Measurements from ENCODE around the gene PTOV1.

DNA sequence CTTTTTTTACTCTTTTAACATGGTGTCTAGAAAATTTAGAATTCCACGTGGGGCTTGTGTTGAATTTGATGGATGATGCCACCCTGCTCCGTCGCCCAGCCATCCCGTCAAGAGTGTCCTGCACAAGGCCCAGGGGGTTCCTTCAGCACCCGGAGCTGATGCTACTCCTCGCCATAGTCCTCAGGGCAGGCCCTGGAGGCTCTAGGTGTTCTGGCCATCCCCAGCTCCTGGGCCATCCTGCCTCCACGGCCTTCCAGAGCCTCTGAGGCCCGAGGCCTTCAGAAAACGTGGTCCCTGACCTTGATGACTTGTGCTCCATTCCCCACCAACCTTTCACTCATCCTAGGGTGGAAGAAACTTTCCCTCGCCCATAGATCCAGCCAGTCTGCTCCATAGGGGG, 22.9 kb downstream of the PTOV1 start:
- no peak for TF ChIP-seq RFX5 (IDR thresholded peaks at IDR 0.05; ENCODE audit: low read depth, low read length)
- TF ChIP-seq, protein P1, sequence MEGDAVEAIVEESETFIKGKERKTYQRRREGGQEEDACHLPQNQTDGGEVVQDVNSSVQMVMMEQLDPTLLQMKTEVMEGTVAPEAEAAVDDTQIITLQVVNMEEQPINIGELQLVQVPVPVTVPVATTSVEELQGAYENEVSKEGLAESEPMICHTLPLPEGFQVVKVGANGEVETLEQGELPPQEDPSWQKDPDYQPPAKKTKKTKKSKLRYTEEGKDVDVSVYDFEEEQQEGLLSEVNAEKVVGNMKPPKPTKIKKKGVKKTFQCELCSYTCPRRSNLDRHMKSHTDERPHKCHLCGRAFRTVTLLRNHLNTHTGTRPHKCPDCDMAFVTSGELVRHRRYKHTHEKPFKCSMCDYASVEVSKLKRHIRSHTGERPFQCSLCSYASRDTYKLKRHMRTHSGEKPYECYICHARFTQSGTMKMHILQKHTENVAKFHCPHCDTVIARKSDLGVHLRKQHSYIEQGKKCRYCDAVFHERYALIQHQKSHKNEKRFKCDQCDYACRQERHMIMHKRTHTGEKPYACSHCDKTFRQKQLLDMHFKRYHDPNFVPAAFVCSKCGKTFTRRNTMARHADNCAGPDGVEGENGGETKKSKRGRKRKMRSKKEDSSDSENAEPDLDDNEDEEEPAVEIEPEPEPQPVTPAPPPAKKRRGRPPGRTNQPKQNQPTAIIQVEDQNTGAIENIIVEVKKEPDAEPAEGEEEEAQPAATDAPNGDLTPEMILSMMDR (conservative IDR thresholded peaks at IDR 0.05; ENCODE audit: low read depth, low read length), result no peak
- no peak for TF ChIP-seq POLR2A (IDR thresholded peaks at IDR 0.05; ENCODE audit: low read depth, low read length)
- no peak for TF ChIP-seq RAD21 (IDR thresholded peaks at IDR 0.05; ENCODE audit: low read length)
- no peak for TF ChIP-seq SMC3 (IDR thresholded peaks at IDR 0.05; ENCODE audit: low read depth, low read length)
- no peak for TF ChIP-seq RCOR1 (IDR thresholded peaks at IDR 0.05; ENCODE audit: insufficient replicate concordance, low read length)
- TF ChIP-seq CHD1 (IDR thresholded peaks at IDR 0.05; ENCODE audit: low read depth, low read length), result no peak
- no peak for TF ChIP-seq MAFK (IDR thresholded peaks at IDR 0.05; ENCODE audit: low read depth, low read length)
- TF ChIP-seq MXI1 (IDR thresholded peaks at IDR 0.05; ENCODE audit: borderline replicate concordance, low read depth, low read length), result no peak
- TF ChIP-seq, protein P2, sequence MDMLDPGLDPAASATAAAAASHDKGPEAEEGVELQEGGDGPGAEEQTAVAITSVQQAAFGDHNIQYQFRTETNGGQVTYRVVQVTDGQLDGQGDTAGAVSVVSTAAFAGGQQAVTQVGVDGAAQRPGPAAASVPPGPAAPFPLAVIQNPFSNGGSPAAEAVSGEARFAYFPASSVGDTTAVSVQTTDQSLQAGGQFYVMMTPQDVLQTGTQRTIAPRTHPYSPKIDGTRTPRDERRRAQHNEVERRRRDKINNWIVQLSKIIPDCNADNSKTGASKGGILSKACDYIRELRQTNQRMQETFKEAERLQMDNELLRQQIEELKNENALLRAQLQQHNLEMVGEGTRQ (IDR thresholded peaks at IDR 0.05; ENCODE audit: low read depth, low read length), result no peak
